IPS DF 19.7 (cell line): ENCODE data around the gene NUPR2.
"Not testable (repeated sequence)": the region's sequence is repeated elsewhere in the genome, so short reads cannot be mapped to it uniquely, and the experiment has no call there.

Experiments
- DNase-seq: peaks from one replicate; pipeline ENCODE4 v3.0.0-alpha.2; 2013; ENCODE audit warnings: low read depth, low spot score

The NUPR2 gene, protein sequence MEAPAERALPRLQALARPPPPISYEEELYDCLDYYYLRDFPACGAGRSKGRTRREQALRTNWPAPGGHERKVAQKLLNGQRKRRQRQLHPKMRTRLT

DNA sequence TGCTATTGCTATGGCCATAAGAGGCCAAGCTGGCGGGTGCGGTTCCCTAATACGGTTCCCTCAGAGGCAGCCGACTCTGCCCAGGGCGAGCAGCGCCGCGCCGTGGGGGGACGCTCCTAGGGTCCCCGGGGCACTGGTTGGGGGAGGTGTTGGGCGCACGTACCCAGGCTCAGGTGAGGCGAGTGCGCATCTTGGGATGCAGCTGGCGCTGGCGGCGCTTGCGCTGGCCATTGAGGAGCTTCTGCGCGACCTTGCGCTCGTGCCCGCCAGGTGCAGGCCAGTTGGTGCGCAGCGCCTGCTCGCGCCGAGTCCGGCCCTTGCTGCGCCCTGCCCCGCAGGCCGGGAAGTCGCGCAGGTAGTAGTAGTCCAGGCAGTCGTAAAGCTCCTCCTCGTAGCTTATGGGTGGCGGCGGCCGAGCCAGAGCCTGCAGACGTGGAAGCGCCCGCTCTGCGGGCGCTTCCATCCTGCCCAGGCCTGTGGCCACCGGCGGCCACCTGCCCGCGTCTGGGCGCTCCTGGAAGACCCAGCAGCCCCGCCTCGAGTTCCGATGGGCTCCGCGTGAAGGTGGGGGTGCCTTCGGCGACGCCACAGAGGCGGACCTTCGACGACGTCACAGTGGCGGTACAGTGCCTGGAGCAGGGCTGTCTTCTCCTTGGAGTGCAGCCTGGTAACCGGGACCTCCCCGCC, at the start of gene NUPR2:
Gene NUPR2 (minus strand): TSS at position 566 of the 687 bp plus-strand sequence. CDS start 103 bp downstream, at position 463.
- no peak for DNase-seq

DNA sequence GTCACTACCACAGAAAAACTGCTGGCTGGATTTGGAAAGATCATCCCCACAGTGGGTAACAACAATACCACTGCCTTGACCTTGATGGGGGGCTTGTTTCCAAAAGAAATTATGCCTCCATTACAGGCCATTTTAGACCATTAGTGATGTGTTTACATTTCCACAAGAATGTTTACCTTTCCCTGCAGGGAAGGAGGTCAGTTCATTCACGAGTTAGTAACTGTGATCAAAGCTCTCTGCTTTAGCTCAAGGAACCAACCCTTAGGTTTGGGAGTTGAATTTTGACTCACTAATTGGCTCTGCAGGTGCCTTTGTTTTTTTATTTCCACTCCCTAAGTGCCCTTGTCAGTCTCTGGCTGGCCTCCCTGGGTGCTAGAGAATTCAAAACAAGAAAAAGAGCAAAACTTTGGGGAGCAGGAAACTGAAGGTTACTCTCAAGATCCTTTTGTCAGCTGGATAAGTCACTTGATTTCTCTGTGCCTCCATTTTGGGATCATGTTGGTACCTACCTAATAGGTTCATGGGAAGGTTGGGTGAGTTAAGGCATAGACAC, 41.1 kb upstream of the NUPR2 start:
- DNase-seq = no peak

DNA sequence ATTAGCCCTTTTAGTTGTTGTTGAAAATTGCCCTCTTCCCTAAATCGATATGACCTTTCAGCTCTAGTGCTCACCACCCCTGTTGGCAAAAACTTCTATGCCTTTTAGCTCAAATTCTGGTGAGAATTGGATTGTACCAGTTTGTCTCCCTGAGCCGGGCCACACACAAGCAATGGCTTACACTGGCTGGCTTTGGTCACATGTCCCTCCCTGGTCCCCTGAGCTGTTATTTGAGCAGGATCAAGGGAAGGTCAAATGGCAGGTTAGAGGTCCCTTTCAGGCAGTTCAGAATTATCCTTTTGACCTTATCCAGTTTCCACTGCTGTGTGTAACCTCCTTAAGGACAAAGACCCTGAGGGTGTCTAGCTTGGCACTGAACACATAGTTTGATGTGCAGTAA, 14.8 kb upstream of the NUPR2 start:
- DNase-seq = not testable (repeated sequence)

DNA sequence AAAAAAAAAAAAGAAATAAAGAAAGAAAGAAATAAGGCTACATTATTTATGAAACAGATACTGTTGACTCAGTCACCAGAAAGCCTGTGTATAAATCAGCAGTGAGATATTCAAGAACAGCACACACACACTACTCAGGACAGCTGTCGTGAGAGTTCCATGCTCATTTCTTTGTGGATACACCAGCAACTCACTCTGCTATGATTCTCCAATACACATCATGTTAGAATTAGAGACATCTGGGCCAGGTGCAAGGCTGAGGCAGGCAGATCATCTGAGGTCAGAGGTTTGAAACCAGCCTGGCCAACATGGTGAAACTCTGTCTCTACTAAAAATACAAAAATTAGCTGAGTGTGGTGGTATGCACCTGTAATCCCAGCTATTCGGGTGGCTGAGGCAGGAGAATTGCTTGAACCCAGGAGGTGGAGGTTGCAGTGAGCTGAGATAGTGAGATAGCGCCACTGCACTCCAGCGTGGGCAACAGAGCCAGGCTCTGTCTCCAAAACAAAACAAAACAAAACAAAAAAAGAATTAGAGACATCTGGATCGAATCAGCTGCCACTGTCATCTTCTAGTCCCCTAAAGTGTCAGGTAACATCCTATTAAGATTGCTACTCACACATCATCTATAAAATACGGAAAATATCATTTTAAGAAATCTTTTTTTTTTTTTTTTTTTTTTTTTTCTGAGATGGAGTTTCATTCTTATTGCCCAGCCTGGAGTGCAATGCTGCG, 11.2 kb upstream of the NUPR2 start:
- DNase-seq = no peak

DNA sequence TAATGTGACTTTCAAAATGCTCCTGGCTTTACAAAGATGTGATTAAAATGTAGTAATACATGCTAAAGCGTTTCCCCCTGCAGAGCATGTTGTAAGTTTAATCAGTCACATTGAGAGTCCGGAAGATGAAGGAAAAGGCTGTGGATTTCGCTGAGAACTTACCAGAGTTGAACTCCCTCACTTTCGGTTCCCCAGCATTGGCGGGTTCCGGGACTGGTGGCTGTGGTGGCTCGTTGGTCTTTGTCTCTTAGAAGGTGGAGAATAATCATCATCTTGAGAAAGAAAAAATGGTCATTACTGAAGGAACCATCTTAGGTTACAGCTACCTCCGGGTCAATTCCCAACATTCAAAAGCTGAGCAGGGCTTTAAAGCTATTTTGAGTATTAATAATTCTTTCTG, 9.6 kb upstream of the NUPR2 start:
- no peak for DNase-seq

GRCh38 chr7:56124981-56125380, 8.8 kb upstream of the NUPR2 start:
- DNase-seq = no peak

DNA sequence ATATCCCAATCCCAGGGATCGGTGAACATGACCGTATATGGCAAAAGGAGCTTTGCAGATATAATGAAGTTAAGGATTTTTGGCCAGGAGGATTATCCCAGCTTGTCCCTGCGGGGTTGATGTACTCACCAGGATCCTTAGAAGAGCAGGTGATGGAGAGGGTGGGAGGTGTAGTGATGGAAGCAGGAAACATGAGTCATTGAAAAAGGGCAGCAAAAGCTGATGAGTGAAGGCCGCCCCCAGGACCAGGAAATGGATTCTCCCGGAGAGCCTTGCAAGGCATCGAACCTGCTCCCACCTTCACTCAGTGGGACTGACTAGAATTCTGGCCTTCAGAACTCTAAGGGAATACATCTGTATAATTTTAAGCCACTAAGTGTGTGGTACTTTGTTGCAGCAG, 5.2 kb upstream of the NUPR2 start:
- DNase-seq = no peak

DNA sequence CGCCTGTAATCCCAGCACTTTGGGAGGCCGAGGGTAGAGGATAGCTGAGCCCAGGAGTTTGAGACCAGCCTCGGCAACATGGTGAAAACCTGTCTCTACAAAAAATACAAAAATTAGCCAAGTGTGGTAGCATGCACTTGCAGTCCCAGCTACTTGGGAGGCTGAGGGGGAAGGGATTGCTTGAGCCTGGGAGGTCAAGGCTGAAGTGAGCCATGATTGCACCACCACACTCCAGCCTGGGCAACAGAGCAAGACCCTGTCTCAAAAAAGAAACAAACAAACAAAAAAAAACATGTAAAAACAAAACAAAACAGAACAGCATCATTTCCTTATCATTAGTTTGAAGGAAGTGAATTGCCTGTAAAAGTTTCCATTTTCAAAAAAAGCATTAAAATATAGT, 4.0 kb downstream of the NUPR2 start:
- not testable (repeated sequence) for DNase-seq

DNA sequence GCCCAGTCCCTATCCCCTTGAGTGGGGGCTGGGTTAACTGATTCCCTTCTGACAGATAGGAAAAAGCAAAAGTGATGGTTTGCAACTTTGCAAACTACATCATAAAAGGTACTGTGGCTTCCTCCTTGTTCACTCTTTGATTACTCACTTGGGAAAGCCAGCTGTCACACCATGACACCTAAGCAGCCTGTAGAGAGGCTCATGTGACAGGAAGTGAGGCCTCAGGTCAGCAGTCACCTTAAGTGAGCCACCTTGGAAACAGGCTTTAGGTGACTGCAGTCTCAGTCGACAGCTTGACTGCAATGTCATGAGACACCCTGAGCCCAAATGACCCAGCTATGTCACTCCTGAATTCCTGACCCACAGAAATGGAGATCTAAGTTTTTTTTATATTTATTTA, 5.6 kb downstream of the NUPR2 start:
- DNase-seq = no peak

DNA sequence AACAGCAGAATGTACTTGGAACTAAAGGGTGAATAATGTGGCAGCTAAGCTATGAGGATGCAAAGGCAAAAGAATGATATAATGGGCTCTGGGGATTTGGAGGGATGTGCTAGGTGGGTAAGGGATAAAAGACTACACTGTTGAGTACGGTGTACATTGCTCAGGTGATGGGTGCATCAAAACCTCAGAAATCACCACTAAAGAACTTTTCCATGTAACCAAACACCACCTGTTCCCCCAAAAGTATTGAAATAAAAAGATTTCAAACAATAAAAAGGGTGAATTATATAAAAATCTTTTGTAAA, 8.3 kb downstream of the NUPR2 start:
- no peak for DNase-seq

GRCh38 chr7:56106108-56107073, 9.8 kb downstream of the NUPR2 start, which contains the start of gene CHCHD2:
Gene CHCHD2, minus strand, starts transcription at chr7:56106476. Its CDS starts 63 bp downstream, at chr7:56106413.
- DNase-seq = no peak

DNA sequence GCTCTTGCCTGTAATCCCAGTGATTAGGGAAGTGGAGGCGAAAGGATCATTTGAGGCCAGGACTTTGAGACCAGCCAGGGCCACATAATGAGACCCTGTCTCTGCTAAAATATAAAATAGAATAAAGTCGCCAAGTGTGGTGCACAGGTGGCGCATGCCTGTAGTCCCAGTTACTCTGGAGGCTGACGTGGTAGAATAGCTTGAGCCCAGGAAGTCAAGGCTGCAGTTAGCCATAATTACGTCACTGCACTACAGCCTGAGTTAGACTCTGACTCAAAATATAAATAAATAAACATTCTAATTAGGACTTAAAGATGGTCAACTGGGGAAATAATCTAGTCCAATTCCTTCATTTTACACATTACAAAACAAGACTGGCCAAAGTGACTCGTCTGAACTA, 10.7 kb downstream of the NUPR2 start:
- no peak for DNase-seq

DNA sequence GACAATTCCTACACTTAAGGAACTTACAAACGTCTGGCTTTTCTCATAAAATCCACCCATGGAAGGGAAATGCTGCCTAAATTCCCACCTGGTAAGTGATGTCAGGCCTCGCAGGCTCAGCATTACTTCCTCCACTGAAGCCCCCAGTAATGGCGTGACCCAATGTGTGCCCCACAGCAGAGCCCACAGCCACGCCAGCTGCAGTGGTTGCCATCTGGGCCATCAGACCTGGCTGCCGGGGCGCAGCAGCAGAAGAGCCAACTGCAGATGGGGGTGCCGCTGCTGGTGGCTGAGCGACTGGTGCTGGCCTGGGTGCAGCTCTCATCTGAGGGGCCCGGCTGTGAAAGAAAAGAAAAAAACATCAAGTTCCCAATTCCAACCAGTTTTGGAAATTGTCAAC, 12.1 kb downstream of the NUPR2 start:
- DNase-seq = not testable (repeated sequence)

GRCh38 chr7:56099653-56100052, 16.6 kb downstream of the NUPR2 start:
- no peak for DNase-seq

DNA sequence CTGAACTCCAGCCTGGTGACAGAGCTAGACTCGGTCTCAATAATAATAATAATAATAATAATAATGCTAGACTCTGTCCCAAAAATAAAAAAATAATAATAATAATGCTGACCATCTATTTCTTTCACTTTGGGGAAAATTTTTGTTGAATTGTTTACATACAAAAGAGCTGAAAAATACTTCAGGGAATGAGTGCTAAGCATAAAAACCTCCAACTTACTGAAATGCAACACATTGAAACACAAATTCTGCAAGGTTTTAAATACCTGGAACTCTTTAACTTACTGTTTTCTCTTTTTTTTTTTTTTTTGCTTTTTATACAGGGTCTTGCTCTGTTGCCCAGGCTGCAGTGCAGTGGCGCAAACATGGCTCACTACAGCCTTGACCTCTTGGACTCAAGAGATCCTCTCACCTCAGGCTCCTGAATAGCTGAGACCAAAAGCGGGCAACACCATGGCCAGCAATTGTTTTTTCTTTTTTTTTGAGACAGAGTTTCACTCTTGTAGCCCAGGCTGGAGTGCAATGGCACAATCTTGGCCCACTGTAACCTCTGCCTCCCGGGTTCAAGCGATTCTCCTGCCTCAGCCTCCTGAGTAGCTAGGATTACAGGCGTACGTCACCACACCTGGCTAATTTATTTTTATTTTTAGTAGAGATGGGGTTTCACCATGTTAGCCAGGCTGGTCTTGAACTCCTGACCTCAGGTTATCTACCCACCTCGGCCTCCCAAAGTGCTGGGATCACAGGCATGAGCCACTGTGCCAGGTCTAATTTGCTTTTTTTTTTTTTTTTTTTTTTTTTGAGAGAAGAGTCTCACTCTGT, 17.8 kb downstream of the NUPR2 start:
- not testable (repeated sequence) for DNase-seq

DNA sequence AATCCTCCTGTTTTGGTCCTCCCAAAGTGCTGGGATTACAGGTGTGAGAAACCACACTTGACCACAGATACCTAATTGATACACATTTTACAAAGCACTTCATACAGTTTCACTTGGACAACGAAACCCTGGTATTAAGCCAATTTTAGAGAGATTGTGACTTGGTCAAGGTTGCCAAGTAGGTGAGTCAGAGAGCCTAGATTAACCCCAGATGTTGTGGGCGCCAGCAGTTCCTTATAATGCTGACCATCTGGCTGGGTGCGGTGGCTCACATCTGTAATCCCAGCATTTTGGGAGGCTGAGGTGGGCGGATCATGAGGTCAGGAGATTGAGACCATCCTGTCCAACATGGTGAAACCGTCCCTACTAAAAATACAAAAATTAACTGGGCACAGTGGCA, 18.5 kb downstream of the NUPR2 start:
- DNase-seq = no peak

- no peak for DNase-seq
Measured at GRCh38 chr7:56092789-56093531, 23.3 kb downstream of the NUPR2 start, which contains the start of gene PHKG1. Gene PHKG1, minus strand, starts transcription at chr7:56092952. Its CDS starts 4,011 bp downstream, at chr7:56088941.

DNA sequence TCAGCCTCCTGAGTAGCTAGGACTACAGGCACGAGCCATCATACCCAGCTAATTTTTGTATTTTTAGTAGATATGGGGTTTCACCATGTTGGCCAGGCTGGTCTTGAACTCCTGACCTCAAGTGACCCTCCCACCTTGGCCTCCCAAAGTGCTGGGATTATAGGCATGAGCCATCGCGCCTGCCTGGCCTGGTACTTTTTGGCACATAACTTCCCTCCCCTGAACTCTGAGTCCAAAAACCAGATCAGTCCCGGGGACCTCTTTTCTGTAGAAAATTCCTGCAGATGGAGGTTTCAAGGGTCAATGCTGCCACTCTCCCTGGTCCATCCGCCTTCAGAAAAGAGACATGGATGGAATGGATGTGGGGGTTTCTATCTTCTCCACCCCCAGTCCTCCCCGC, 23.8 kb downstream of the NUPR2 start:
- not testable (repeated sequence) for DNase-seq

GRCh38 chr7:56091591-56091990, 24.6 kb downstream of the NUPR2 start:
- no peak for DNase-seq

- no peak for DNase-seq
Measured at GRCh38 chr7:56087445-56087844, 28.8 kb downstream of the NUPR2 start.
